ENCODE data around the gene USP17L28. TPM values are rescaled to one million over a fixed set of nuclear protein-coding genes. Genes with fewer than 3 reads are reported as not detected.
"Not testable (repeated sequence)": the region's sequence is repeated elsewhere in the genome, so short reads cannot be mapped to it uniquely, and the experiment has no call there.

The USP17L28 gene
- total RNA-seq, 1 donor from 2014 or later: not detected

DNA sequence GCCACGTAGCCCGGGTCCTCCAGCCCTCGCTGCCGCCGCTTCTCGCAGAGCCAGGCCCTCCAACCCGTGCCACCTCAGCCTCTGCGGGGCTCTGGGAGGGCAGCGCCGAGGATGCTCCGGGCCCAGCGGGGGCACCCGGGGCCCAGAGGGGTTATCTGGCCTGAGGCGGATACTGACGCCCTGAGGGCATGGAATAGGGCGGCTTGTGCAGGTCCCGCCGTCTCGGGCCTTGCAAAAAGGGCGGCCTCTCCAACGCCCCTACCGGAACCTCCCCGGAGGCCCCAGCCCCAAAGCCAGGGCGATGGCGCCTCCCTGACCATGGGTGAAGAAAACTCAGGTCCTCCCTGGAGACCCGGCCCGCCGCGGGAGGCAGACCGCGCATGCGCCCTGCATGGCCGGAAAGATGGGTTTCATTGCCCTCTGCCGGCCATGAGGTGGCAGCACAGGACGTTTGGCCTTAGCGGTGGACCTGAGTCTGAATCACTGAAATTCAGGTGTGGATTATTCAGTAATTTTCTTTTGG lies 32.4 kb downstream of the USP17L28 start:
- peak overlapping the region; percentile 49 for H3K4me3 ChIP-seq
- H3K4me1 ChIP-seq; H3K9me3 ChIP-seq; intact Hi-C loops (cut with DNase I); H3K27me3 ChIP-seq; H3K36me3 ChIP-seq; H3K27ac ChIP-seq: not testable (repeated sequence)
- TF ChIP-seq, protein P1, sequence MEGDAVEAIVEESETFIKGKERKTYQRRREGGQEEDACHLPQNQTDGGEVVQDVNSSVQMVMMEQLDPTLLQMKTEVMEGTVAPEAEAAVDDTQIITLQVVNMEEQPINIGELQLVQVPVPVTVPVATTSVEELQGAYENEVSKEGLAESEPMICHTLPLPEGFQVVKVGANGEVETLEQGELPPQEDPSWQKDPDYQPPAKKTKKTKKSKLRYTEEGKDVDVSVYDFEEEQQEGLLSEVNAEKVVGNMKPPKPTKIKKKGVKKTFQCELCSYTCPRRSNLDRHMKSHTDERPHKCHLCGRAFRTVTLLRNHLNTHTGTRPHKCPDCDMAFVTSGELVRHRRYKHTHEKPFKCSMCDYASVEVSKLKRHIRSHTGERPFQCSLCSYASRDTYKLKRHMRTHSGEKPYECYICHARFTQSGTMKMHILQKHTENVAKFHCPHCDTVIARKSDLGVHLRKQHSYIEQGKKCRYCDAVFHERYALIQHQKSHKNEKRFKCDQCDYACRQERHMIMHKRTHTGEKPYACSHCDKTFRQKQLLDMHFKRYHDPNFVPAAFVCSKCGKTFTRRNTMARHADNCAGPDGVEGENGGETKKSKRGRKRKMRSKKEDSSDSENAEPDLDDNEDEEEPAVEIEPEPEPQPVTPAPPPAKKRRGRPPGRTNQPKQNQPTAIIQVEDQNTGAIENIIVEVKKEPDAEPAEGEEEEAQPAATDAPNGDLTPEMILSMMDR (IDR thresholded peaks at IDR 0.05): peak; percentile 68
- ATAC-seq (peak; percentile 51), DNase-seq (peak; percentile 83)

DNA sequence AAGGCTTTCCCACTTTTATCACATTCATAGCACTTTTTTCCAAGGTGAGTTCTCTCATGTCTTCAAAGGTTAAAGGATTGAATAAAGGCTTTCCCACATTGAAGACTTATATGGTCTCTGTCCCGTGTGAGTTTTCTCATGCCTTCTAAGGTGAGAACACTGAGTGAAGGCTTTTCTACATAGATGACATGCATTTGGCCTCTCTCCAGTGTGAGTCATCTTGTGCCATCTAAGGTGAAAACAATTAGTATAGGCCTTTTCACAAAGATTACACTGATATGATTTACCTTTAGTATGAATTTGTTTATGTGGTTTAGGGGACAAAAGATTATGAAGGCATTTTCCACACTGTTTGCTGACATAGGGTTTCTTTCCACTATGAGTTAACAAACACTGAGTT lies 35.4 kb downstream of the USP17L28 start:
- TF ChIP-seq, protein P1 (IDR thresholded peaks at IDR 0.05): no peak
- H3K27ac ChIP-seq: no peak overlapping the region
- H3K4me3 ChIP-seq: no peak overlapping the region
- ATAC-seq: no peak
- no peaks in the 10 kb centered on the region for H3K27me3 ChIP-seq
- no peaks in the 10 kb centered on the region for H3K4me1 ChIP-seq
- intact Hi-C loops (cut with DNase I): no loop called here
- no peaks in the 10 kb centered on the region for H3K36me3 ChIP-seq
- DNase-seq: no peak
- H3K9me3 ChIP-seq: no peaks in the 10 kb centered on the region

GRCh38 chr4:9389001-9389400 lies 40.3 kb downstream of the USP17L28 start:
- H3K27ac ChIP-seq; H3K4me3 ChIP-seq; H3K27me3 ChIP-seq; H3K36me3 ChIP-seq; intact Hi-C loops (cut with DNase I); ATAC-seq; DNase-seq; H3K4me1 ChIP-seq; H3K9me3 ChIP-seq: not testable (repeated sequence)

Other genes starting within 250 kb of the USP17L28 start
- not detected for gene FAM90A26, start 178.5 kb upstream of the USP17L28 start, total RNA-seq
- gene USP17L10, start 138.2 kb upstream of the USP17L28 start, total RNA-seq: not detected
- gene USP17L11, start 133.5 kb upstream of the USP17L28 start, total RNA-seq: not detected
- gene USP17L12, start 128.7 kb upstream of the USP17L28 start, total RNA-seq: not detected
- not detected for gene USP17L13, start 124.0 kb upstream of the USP17L28 start, total RNA-seq
- gene USP17L15, start 114.5 kb upstream of the USP17L28 start, total RNA-seq: not detected
- not detected for gene USP17L17, start 105.0 kb upstream of the USP17L28 start, total RNA-seq
- gene USP17L18, start 100.3 kb upstream of the USP17L28 start, total RNA-seq: not detected
- gene USP17L19, start 95.5 kb upstream of the USP17L28 start, total RNA-seq: not detected
- gene USP17L20, start 90.8 kb upstream of the USP17L28 start, total RNA-seq: not detected
- not detected for gene USP17L21, start 86.0 kb upstream of the USP17L28 start, total RNA-seq
- not detected for gene USP17L22, start 81.3 kb upstream of the USP17L28 start, total RNA-seq
- not detected for gene USP17L24, start 23.7 kb upstream of the USP17L28 start, total RNA-seq
- gene USP17L25, start 19.0 kb upstream of the USP17L28 start, total RNA-seq: not detected
- gene USP17L26, start 14.2 kb upstream of the USP17L28 start, total RNA-seq: not detected
- not detected for gene USP17L5, start 9.5 kb upstream of the USP17L28 start, total RNA-seq
- not detected for gene USP17L27, start 4.7 kb upstream of the USP17L28 start, total RNA-seq
- gene USP17L29, start 4.7 kb downstream of the USP17L28 start, total RNA-seq: not detected
- not detected for gene USP17L30, start 14.2 kb downstream of the USP17L28 start, total RNA-seq
- gene DEFB131A, start 95.5 kb downstream of the USP17L28 start, total RNA-seq: not detected

Data from upper lobe of right lung (tissue), 1 donor.